GM20000 (cell line): Measurements from ENCODE around the gene TOMT.

ENCODE experiments used
- DNase-seq: peaks from one replicate; pipeline ENCODE4 v3.0.0; 2012; ENCODE audit warnings: low spot score
- TF ChIP-seq, protein P1 (sequence below): IDR thresholded peaks from 2 replicates; pipeline ENCODE4 v1.5.1; 2012; ENCODE audit warnings: mild to moderate bottlenecking, control low read depth; ENCODE audit errors: extremely low read depth, missing control alignments

TOMT gene

DNA sequence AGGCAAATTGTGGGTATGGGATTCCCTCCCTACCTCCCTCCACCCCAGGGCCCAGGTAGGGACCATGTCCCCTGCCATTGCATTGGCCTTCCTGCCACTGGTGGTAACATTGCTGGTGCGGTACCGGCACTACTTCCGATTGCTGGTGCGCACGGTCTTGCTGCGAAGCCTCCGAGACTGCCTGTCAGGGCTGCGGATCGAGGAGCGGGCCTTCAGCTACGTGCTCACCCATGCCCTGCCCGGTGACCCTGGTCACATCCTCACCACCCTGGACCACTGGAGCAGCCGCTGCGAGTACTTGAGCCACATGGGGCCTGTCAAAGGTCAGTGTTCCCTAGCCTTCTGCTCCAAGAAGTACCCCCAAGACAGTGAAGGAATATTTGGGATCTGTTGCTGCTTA is at the start of gene TOMT:
Gene TOMT, plus strand, starts transcription at position 37 of the 400 bp plus-strand sequence. Its CDS starts 28 bp downstream, at position 65.
- TF ChIP-seq, protein P1, sequence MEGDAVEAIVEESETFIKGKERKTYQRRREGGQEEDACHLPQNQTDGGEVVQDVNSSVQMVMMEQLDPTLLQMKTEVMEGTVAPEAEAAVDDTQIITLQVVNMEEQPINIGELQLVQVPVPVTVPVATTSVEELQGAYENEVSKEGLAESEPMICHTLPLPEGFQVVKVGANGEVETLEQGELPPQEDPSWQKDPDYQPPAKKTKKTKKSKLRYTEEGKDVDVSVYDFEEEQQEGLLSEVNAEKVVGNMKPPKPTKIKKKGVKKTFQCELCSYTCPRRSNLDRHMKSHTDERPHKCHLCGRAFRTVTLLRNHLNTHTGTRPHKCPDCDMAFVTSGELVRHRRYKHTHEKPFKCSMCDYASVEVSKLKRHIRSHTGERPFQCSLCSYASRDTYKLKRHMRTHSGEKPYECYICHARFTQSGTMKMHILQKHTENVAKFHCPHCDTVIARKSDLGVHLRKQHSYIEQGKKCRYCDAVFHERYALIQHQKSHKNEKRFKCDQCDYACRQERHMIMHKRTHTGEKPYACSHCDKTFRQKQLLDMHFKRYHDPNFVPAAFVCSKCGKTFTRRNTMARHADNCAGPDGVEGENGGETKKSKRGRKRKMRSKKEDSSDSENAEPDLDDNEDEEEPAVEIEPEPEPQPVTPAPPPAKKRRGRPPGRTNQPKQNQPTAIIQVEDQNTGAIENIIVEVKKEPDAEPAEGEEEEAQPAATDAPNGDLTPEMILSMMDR: no peak
- DNase-seq: no peak

- TF ChIP-seq, protein P1: no peak
- DNase-seq: no peak
These were observed 47.2 kb upstream of the TOMT start for GRCh38 chr11:72058416-72059034.

- DNase-seq: no peak
- TF ChIP-seq, protein P1: no peak
These were observed 43.9 kb upstream of the TOMT start for GRCh38 chr11:72061739-72062396.

- no peak for DNase-seq
- TF ChIP-seq, protein P1: no peak
These were observed 38.9 kb upstream of the TOMT start for GRCh38 chr11:72066855-72067254.

DNA sequence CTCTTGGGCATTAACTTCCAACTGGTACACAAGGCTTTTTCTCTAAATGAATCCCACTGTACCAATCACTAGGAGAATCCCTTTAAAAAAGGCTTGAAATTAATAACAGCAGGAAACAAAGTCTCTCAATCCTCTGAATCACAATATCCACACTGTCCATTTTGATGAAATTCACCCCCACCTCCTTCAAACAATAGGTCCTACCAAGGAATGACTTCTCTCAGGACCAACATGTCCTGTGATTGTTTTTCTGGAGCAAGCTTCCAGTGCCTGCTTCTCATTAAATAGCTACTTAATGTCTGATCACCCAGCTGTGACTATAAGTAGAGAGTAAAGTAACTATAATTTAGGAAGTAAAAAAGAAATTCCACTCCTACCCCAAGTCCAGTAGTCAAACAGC is 38.5 kb upstream of the TOMT start:
- no peak for DNase-seq
- TF ChIP-seq, protein P1: no peak

GRCh38 chr11:72067676-72068075 is 38.0 kb upstream of the TOMT start:
- no peak for DNase-seq
- TF ChIP-seq, protein P1: no peak

GRCh38 chr11:72069200-72069599 is 36.5 kb upstream of the TOMT start:
- TF ChIP-seq, protein P1: no peak

More at GRCh38 chr11:72069200-72069599, 36.5 kb upstream of the TOMT start:
- peak; percentile 19 for DNase-seq
